Epidermal melanocyte (primary cell): ENCODE data around the gene ANKRD13B.

Source experiments
- DNase-seq: peaks from one replicate; pipeline ENCODE4 v3.0.0; 2011; ENCODE audit warnings: low spot score; ENCODE audit not compliant: insufficient read length

Gene ANKRD13B

GRCh38 chr17:29581583-29582253 lies 11.2 kb upstream of the ANKRD13B start:
- DNase-seq = no peak

- no peak for DNase-seq
These were observed 10.6 kb upstream of the ANKRD13B start for GRCh38 chr17:29582254-29582765.

- DNase-seq = no peak
These were observed 10.2 kb upstream of the ANKRD13B start for GRCh38 chr17:29582772-29583171.

- DNase-seq = no peak
These were observed 9.3 kb upstream of the ANKRD13B start for GRCh38 chr17:29583324-29584248.

GRCh38 chr17:29584452-29585079 lies 8.4 kb upstream of the ANKRD13B start:
- no peak for DNase-seq

- no peak for DNase-seq
These were observed 7.7 kb upstream of the ANKRD13B start for GRCh38 chr17:29585080-29585751.

GRCh38 chr17:29586676-29587469 lies 6.1 kb upstream of the ANKRD13B start:
- DNase-seq = no peak

GRCh38 chr17:29587591-29587990 lies 5.3 kb upstream of the ANKRD13B start:
- DNase-seq = no peak

- no peak for DNase-seq
These were observed 4.8 kb upstream of the ANKRD13B start for GRCh38 chr17:29588017-29588561.

GRCh38 chr17:29588562-29589411 lies 4.1 kb upstream of the ANKRD13B start:
- no peak for DNase-seq

GRCh38 chr17:29589524-29590410 lies 3.2 kb upstream of the ANKRD13B start, which contains the start of gene GIT1:
TSS of gene GIT1 (minus strand) at chr17:29589648. CDS start at chr17:29589378, 270 bp downstream.
- DNase-seq = peak; percentile 96

- no peak for DNase-seq
These were observed 2.4 kb upstream of the ANKRD13B start for GRCh38 chr17:29590411-29591145.

- DNase-seq = no peak
These were observed 1.7 kb upstream of the ANKRD13B start for GRCh38 chr17:29591146-29591736.

GRCh38 chr17:29591737-29592608 lies 959 bp upstream of the ANKRD13B start:
- DNase-seq = peak; percentile 93

GRCh38 chr17:29593591-29594518 lies 923 bp downstream of the ANKRD13B start:
- no peak for DNase-seq
